GM21786 (cell line): ENCODE measurements around the gene ADAMTSL2.

ENCODE experiments used
- ATAC-seq: cut with Tn5 transposase; IDR thresholded peaks from one replicate; pipeline ENCODE4 v1.9.1; 2021; ENCODE audit not compliant: unreplicated experiment

Gene ADAMTSL2

DNA sequence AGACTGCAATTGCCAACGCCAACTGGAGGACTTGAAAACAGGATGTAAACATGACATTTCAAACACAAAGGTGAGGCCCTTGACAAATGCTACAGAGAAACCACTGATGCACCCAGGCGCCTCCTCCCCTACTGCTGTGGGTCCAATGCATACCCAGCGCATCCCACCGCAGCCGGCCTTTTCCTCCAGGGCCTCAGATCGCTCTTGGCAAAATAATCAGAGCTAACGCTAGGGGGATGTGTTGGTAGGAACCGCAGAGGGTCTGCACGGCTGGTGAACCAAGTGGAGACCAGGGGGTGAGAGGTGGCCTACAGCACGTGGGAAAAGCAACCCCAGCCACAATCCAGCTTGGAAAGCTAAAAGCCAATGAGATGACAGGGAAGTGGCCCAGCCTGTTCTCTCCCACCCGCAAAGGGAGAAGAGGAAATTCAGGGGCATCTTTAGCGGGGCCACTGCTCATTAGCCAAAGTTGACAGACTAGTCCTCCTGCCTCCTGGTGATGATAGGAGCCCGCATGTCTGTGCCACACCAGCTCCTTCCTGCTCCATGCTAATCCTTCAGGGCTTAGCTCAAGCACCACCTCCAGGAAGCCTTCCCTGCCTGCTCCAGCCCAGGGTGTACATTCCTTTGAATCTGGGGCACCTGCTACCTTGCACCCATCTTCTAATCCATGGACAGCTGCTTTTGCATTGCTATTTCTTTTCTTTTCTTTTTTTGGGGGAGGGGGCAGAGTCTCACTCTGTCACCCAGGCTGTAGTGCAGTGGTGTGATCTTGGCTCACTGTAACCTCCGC lies 68.8 kb downstream of the ADAMTSL2 start:
- ATAC-seq = no peak

GRCh38 chr9:133604214-133604613 lies 69.7 kb downstream of the ADAMTSL2 start:
- no peak for ATAC-seq

- ATAC-seq = no peak
Measured at GRCh38 chr9:133604856-133605255, 70.4 kb downstream of the ADAMTSL2 start.

DNA sequence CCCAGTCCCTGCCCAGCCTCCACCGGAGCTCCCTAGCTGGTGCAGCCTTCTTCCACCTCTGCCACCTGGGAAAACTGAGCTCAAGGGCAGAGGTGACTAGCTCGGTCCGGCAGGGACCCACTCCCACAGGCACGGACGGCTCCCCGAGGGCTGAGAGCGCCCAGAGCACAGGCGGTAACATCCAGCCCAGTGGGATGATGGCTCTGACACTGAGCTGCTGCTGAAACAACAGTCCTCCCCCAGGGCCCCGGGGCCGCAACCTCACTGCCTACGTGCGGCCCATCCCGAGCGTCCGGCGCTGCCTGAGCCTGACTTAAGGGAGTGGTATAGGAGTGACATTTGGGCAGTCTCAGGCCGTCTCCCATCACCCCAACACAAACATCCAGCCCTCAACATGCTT lies 70.9 kb downstream of the ADAMTSL2 start:
- ATAC-seq = no peak

DNA sequence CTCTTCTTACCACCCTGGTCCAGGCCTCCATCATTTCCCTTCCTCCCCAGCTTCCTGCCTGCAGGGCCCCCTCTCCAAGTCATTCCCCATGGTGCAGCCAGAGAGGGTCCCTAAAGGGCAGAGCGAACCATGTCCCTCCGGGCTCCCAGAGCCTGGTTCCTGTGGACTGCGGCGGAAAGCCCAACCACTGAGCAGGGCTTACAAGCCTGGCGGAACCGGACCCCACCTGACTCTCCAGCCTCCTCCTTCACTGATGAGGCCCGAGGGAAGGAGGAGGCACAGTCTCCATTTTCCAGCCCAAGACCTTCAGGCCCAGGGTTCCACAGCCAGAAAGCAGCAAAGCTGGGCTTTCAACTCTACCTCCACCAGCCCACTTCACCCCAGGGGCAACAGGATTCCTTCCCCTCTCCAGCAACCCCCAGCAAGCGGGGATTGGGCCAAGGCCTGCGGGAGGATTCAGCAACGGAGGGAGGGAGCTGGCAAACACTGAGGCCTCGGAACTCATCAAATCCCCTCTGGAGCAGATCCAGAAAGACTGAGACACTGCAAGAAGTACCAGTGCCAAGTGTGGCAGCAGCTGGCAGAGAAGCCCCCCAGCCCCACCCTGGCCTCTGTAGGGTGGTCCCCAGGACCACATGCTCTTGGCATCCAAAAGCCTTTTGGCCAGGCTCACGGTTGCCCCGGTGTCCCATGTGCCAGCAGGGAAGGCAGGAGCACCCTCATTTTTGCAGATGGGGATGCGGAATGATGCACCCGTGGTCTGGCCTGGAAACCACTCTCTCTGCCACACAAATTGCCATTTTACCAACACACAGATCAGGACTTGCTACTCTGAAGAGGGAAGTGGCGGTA lies 71.6 kb downstream of the ADAMTSL2 start:
- no peak for ATAC-seq

- ATAC-seq = no peak
Measured at GRCh38 chr9:133606708-133607025, 72.2 kb downstream of the ADAMTSL2 start.

DNA sequence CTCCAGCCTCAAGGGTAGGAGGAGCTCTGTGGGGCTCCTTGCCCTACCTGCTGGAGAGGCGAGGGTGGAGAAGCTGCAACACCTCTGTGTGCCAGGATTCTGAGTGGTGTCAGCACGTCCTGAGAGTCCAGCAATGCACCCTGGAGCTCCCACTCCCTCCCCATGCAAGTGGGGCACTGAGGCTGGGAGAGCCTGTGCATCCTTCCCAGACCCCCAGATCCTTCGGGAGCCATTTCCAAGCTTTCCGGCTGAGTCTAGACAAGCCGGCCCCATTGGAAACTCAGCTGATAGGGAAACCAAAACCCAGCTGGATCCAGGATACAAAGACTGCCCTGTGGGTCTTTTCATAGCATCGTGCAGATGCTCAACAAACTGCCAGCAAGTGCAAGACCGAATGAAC lies 72.9 kb downstream of the ADAMTSL2 start:
- no peak for ATAC-seq

- ATAC-seq = no peak
Measured at GRCh38 chr9:133607976-133608375, 73.5 kb downstream of the ADAMTSL2 start.

DNA sequence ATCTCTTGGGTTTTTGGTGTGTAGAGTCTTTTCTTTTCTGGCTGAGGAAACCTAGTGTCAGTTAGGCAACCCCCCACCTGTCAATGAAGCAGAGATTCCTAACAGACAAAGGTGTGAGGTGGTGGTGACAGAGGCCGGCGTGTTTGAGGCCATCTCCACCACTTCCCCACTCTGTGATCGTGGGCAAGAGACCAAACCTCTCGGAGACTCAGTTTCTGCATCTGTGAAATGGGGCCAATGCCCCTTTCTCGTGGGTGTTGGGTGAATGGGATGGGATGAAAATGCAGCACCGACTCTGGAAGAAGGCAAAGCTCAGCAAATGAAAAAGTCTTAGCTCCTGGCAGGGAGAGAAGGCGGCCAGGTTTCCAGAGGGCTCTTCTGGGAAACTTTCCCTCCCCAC lies 73.9 kb downstream of the ADAMTSL2 start:
- ATAC-seq = no peak

DNA sequence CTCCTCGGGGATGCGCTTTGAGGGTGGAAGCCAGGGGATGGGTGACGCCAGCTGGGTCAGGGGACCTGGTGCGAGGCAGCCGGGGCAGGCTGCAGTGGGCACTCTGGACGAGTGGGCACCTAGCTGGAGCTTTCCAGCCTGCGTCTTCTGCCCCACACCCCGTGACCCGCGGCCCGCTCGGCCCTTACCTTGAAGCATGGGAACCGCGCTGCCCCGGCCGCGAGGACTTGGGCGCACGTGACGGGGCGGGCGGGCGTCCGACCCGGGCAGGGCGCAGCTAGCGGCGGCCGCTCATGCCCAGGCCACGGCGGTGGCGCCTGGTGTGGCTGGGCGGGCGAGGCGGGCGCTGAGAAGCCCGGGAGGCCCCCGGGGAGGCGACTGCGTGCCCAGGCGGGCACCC lies 74.4 kb downstream of the ADAMTSL2 start:
- ATAC-seq = no peak

- ATAC-seq = no peak
Measured at GRCh38 chr9:133609311-133610098, 75.0 kb downstream of the ADAMTSL2 start, which contains the start of gene FAM163B. TSS of gene FAM163B (minus strand) at chr9:133609389. CDS start at chr9:133580223, 29,166 bp downstream.

- ATAC-seq = no peak
Measured at GRCh38 chr9:133610845-133611244, 76.3 kb downstream of the ADAMTSL2 start.

GRCh38 chr9:133612051-133612450 lies 77.5 kb downstream of the ADAMTSL2 start:
- no peak for ATAC-seq

DNA sequence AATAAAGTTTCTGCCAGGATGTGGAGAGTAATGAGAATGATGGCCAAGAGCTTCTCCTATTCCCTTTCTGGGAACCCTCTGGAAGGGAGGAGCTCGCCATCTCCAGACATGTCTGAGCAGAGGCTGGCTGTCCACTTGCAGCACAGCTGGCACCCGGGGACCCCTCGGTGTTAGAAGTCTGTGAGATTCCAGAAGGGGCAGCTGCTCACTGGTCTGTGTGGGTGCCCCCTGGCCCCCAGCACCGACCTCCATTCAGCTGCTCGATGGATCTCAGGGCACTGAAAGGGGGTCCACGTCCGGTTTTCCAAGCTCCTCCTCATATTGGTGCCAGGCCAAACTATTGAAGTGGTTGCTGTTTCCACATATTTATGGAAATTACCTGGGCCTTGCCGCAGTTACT lies 78.3 kb downstream of the ADAMTSL2 start:
- ATAC-seq = no peak

GRCh38 chr9:133613432-133613831 lies 78.9 kb downstream of the ADAMTSL2 start:
- no peak for ATAC-seq

- ATAC-seq = no peak
Measured at GRCh38 chr9:133614056-133614455, 79.6 kb downstream of the ADAMTSL2 start.

- ATAC-seq = no peak
Measured at GRCh38 chr9:133614678-133615077, 80.2 kb downstream of the ADAMTSL2 start.

- no peak for ATAC-seq
Measured at GRCh38 chr9:133615186-133615585, 80.7 kb downstream of the ADAMTSL2 start.

- ATAC-seq = no peak
Measured at GRCh38 chr9:133615606-133616188, 81.2 kb downstream of the ADAMTSL2 start.

DNA sequence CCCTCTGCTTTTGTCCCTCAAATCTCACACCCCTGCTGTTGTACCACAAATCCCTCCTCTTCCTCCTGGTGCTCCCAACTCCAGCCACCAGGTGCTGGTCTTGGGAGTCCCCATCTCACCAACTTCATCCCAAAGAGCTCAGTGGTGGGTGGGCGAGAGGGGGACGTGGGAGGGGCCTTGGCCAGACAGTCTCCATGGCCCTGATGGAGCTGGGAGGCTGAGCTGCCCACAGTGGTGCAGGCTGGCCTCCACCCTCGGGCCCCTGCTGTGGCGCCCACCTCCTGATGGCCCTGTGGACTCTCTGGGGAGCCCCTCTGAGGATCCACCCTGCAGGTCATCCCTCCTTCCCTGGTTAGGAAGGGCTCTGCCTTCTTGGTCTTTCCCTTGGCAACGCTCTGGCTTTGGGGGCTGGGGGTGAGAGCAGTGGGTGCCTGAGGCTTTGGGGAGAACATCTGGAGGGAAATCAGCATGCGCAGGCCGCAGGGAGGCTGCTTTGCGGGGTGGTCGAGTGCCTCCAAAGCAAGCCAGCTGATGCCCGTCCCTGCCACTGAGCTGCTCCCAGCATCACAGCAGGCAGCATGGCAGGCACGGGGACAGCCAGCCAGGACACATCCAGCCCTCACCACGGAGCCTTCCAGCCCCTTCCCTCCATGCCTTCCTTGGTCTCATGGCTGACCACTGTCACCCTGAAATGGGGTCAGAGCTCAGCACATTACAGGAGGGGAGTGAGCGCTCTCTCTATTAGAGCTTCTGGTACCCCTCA lies 82.3 kb downstream of the ADAMTSL2 start:
- ATAC-seq = no peak
